ENCODE results near the gene ERVK3-1. TPM values are rescaled to one million over a fixed set of nuclear protein-coding genes. Genes with fewer than 3 reads are reported as not detected.

Gene ERVK3-1
- total RNA-seq, 2 donors from 2014 or later: 40.1 to 54.5 TPM

- Histone ChIP-seq H3K9me3 (no peaks in the 10 kb centered on the region), H3K36me3 (no peaks in the 10 kb centered on the region), H3K4me3 (no peak overlapping the region), H3K4me1 (replicated peaks) (no peaks in the 10 kb centered on the region), H3K27ac (no peak overlapping the region), H3K27me3 (replicated peaks; ENCODE audit: insufficient read depth) (no peaks in the 10 kb centered on the region)
- TF ChIP-seq POLR2A (IDR thresholded peaks at IDR 0.05) (no peak), POLR2AphosphoS5 (IDR thresholded peaks at IDR 0.05) (no peak), CTCF (IDR thresholded peaks at IDR 0.05) (no peak)
- intact Hi-C loops (cut with DNase I): no loop called here
- no peak for DNase-seq (ENCODE audit: low spot score)
- WGBS: 69% methylated on average over 10 of the region's 10 CpGs
These were observed 14.1 kb downstream of the ERVK3-1 start for GRCh38 chr19:58319241-58319640.

GRCh38 chr19:58325311-58326022 lies 20.3 kb downstream of the ERVK3-1 start:
- H3K27ac ChIP-seq: no peak overlapping the region
- no peaks in the 10 kb centered on the region for H3K36me3 ChIP-seq
- no peaks in the 10 kb centered on the region for H3K4me1 ChIP-seq (replicated peaks)
- no peaks in the 10 kb centered on the region for H3K27me3 ChIP-seq (replicated peaks; ENCODE audit: insufficient read depth)
- no peak for TF ChIP-seq POLR2AphosphoS5 (IDR thresholded peaks at IDR 0.05)
- H3K4me3 ChIP-seq: no peak overlapping the region
- WGBS: 75% methylated on average over 6 of the region's 6 CpGs
- no peak for DNase-seq (ENCODE audit: low spot score)
- intact Hi-C loops (cut with DNase I): loop anchor here (2.0 to 5.0 kb wide), 2 partner anchors 37 to 55 kb away; partner anchors contain the start of genes ZNF497 and ZNF837
- H3K9me3 ChIP-seq: no peaks in the 10 kb centered on the region

- H3K36me3 ChIP-seq: no peaks in the 10 kb centered on the region
- under 1% methylated on average over 9 of the region's 9 CpGs for WGBS
- peak overlapping the region; percentile 66 to 67 for H3K4me3 ChIP-seq
- H3K27me3 ChIP-seq (replicated peaks; ENCODE audit: insufficient read depth): no peaks in the 10 kb centered on the region
- intact Hi-C loops (cut with DNase I): loop anchor here (2.0 to 5.0 kb wide), 2 partner anchors 36 to 54 kb away; partner anchors contain the start of genes ZNF497 and ZNF837
- H3K27ac ChIP-seq: peak overlapping the region; percentile 86 to 89
- TF ChIP-seq POLR2A (IDR thresholded peaks at IDR 0.05): no peak
- TF ChIP-seq CTCF (IDR thresholded peaks at IDR 0.05): no peak
- no peak for TF ChIP-seq POLR2AphosphoS5 (IDR thresholded peaks at IDR 0.05)
- no peaks in the 10 kb centered on the region for H3K9me3 ChIP-seq
- no peak for DNase-seq (ENCODE audit: low spot score)
- no peaks in the 10 kb centered on the region for H3K4me1 ChIP-seq (replicated peaks)
These were observed 21.3 kb downstream of the ERVK3-1 start for GRCh38 chr19:58326501-58326913.

GRCh38 chr19:58326914-58327726 lies 21.9 kb downstream of the ERVK3-1 start, which contains the start of gene ZSCAN22:
Gene ZSCAN22 (plus strand): TSS chr19:58326994. CDS start chr19:58334803, 7,809 bp downstream.
- Histone ChIP-seq H3K36me3 (no peaks in the 10 kb centered on the region), H3K9me3 (no peaks in the 10 kb centered on the region), H3K27me3 (replicated peaks; ENCODE audit: insufficient read depth) (no peaks in the 10 kb centered on the region), H3K4me1 (replicated peaks) (no peaks in the 10 kb centered on the region), H3K4me3 (peak within 1 kb of the TSS; percentile 66 to 67), H3K27ac (peak within 1 kb of the TSS; percentile 86 to 89)
- DNase-seq (ENCODE audit: low spot score): peak; percentile 97
- TF ChIP-seq POLR2A (IDR thresholded peaks at IDR 0.05): peak; percentile 29
- TF ChIP-seq CTCF (IDR thresholded peaks at IDR 0.05): peak in 2 of 4 experiments; percentile 14 to 26
- TF ChIP-seq POLR2AphosphoS5 (IDR thresholded peaks at IDR 0.05): peak; percentile 96
- WGBS: under 1% methylated on average over 51 of the region's 62 CpGs
- intact Hi-C loops (cut with DNase I): loop anchor here (2.0 to 5.0 kb wide), 2 partner anchors 35 to 54 kb away; partner anchors contain the start of genes ZNF497 and ZNF837

- no peaks in the 10 kb centered on the region for H3K9me3 ChIP-seq
- no peak for DNase-seq (ENCODE audit: low spot score)
- no peaks in the 10 kb centered on the region for H3K36me3 ChIP-seq
- intact Hi-C loops (cut with DNase I): loop anchor here (5.0 kb wide), 1 partner anchor 33 kb away; the partner anchor contains the start of gene ZNF497
- no peaks in the 10 kb centered on the region for H3K4me1 ChIP-seq (replicated peaks)
- H3K4me3 ChIP-seq: no peak overlapping the region
- no peak for TF ChIP-seq POLR2AphosphoS5 (IDR thresholded peaks at IDR 0.05)
- TF ChIP-seq POLR2A (IDR thresholded peaks at IDR 0.05): no peak
- no peak for TF ChIP-seq CTCF (IDR thresholded peaks at IDR 0.05)
- no peaks in the 10 kb centered on the region for H3K27me3 ChIP-seq (replicated peaks; ENCODE audit: insufficient read depth)
- WGBS: 64% methylated on average over 10 of the region's 10 CpGs
- H3K27ac ChIP-seq: no peak overlapping the region
These were observed 23.8 kb downstream of the ERVK3-1 start for GRCh38 chr19:58328999-58329398.

Measured in prostate gland (tissue), 2 donors.